GOT3 (cell line): ENCODE data around the gene RCBTB2.

Source experiments
- DNase-seq: peaks from one replicate; lab custom pipeline; 2025; ENCODE audit warnings: mixed read lengths; lab: John Stamatoyannopoulos, UW

The RCBTB2 gene

GRCh38 chr13:48563626-48564025 lies 30.7 kb upstream of the RCBTB2 start:
- DNase-seq: no peak

- no peak for DNase-seq
Observed at GRCh38 chr13:48562296-48563066, 29.6 kb upstream of the RCBTB2 start.

- DNase-seq: no peak
Observed at GRCh38 chr13:48561466-48562235, 28.8 kb upstream of the RCBTB2 start.

DNA sequence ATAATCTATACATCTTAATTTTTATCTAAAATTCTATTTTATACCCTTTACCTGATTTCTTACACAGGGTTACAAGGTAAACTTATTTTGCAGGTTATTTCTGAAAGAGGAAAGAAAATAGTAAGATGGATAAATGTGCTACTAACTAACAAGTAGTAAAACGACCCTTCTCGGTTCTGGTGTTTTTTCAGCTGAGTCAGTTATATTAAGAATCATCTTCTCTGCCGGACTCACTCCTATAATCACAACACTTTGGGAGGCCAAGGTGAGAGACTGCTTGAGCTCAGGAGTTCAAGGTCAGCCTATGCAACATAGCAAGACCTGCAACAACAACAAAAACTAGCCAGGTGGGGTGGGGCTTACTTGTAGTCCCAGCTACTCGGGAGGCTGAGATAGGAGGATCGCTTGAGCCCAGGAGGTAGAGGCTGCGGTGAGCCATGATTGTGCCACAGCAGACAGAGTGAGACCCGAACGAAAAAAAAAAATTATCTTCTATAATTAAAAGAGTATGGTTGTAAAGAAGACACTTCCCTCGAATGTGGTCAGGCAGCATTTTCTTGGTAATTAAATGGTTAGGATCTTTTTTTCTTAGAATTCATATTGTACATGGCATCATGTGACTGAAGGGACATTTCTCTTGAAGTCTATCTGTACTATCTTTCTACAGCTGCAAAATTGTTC lies 27.9 kb upstream of the RCBTB2 start:
- no peak for DNase-seq

GRCh38 chr13:48559638-48560320 lies 26.9 kb upstream of the RCBTB2 start:
- no peak for DNase-seq

DNA sequence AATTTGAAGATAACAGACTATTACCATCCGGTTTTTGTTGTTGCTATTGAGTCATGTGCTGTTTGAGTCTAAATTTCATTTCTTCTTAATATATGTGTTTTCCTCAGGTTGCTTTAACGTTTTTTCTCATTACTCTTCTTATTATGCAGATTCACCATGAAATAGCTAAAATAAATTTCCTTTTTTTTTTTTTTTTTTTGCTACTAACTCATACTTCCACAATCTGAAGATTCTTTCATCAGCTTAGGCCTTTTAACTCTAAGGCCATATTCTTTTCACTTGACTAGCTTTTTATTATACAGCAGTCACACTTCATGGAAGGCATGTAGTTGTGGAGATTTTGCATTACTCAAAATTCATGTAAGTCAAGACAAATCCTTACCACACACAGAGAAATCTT lies 23.9 kb upstream of the RCBTB2 start:
- DNase-seq: no peak

DNA sequence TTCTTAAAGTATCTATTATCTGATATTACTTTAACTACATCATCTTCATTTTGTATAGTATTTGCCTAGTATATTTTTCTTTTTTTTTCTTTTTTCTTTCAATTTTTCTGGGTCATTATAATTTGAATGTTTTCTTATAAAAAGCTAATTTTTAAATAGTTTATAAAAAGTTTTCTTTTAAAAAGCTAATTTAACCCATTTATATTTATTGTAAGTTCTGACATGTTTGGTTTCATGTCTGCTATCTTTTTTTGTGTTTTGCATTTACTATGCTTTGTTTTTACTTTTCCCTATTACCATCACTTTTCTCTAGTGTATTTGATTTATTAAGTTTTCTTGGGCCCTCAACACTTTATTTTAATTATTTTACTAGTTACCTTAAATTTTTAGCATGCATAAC lies 22.6 kb upstream of the RCBTB2 start:
- DNase-seq: no peak

DNA sequence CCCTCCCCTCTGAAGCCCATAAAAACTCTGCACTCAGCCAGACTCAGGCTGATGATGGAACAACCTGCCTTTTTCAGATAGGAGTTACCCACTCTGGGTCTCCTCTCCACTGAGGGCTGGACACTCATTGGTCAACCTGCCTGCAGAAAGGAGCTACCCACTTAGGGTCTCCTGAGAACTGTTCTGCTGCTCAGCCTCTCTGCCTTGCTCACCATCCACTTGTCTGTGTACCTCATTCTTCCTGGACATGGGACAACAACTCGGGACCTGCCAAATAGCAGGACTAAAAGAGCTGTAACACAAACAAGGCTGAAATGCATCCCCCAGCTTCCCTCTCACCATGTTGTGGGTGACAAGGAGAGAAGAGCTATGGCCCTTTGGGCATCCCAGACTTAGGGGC lies 18.4 kb upstream of the RCBTB2 start:
- DNase-seq: no peak

GRCh38 chr13:48549658-48550057 lies 16.8 kb upstream of the RCBTB2 start:
- DNase-seq: no peak

- DNase-seq: no peak
Observed at GRCh38 chr13:48547663-48548092, 14.8 kb upstream of the RCBTB2 start.

DNA sequence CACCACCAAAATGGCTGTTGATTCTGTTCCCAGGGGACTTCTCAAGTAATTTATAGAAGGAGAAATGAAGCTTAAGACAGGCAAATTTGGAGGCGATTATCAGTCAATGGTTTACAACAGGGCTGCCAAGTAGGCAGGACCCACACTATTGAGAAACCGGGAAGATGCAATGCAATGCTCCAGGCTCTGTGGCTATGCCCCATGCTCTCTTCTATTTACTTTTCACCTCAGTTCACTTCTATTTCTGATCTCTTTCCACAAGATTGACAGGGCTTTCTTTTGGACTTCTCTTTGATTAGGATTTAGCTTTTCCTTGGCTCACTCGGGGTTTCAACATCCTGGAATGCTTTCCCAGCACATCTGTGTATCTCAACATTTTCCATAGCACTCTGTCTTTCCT lies 12.7 kb upstream of the RCBTB2 start:
- no peak for DNase-seq

- DNase-seq: no peak
Observed at GRCh38 chr13:48542581-48543341, 9.9 kb upstream of the RCBTB2 start.

DNA sequence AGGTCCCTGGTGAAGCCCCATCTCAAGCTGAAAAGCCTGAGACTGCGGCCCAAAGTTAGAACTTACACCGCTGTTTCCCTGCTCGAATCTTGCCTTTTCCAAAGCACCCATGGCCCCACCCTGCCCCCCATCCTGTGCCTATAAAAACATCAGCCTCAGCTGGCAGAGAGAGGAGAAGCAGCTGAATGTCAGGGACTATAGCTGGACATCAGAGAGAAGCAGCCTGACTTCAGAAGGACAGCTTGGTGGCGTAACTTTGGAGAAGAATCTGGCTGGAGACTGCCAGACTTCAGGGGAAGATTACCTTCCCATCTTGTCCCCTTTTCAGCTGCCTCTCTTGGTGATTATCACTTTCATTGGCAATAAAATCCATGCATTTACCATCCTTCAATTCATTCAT lies 9.3 kb upstream of the RCBTB2 start:
- DNase-seq: no peak

DNA sequence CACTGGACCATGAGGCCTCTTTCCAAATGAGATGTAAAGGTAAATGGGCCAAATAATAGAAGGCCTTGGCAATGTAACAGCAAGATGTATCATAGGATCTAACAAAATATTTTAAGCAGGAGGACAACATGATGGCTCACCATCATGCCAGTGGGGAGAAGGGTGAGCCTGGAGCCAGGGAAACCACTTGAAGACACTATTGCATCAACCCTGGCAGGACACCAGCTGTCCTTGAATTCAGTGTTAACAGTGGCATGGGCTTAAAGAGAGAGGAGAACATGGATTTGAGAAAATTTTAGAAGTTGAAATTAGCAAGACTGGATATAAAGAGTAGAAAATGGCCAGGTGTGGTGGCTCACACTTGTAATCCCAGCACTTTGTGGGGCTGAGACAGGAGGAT lies 6.7 kb upstream of the RCBTB2 start:
- DNase-seq: no peak

GRCh38 chr13:48536621-48537250 lies 3.9 kb upstream of the RCBTB2 start:
- no peak for DNase-seq

DNA sequence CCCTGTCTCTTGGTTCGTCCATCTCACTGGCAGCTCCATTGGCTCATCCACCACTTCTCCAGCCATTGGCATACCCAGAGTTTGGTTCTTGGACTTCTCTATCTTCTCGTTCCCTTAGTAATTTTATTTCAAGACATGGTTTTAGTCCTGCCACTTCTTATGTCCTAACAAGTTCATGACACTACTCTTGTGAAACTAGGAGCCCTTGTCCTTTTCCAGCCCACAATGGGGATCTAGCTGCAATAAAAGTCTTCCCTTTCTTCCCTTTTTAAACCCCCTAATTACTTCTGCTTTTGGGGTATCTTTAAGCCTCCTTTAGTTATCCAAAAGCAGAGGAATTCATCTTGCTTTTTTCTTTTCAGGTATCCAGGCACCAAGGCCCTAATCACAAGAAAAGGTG lies 2.9 kb upstream of the RCBTB2 start:
- no peak for DNase-seq

DNA sequence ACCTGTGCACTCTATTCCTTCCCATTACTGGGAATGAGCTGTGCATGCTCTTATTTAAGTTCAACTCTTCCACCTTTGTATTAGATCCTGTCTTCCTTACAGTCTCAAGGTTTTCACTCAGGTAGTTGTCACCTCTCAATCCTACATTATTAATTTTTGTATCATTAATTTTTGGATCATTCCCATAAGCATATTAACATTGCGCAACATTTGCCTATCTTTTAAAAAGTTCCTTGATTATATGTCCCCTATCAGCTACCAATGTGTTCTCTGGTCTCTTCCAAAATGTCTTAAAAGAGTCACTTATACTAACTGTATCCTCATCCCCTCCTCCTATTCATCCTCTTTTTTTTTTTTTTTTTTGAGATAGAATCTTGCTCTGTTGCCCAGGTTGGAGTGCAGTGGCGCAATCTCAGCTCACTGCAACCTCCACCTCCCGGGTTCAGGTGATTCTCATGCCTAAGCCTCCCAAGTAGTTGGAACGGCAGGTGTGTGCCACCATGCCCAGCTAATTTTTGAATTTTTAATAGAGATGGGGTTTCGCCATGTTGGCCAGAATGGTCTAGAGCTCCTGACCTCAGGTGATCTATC lies 2.1 kb upstream of the RCBTB2 start:
- no peak for DNase-seq

DNA sequence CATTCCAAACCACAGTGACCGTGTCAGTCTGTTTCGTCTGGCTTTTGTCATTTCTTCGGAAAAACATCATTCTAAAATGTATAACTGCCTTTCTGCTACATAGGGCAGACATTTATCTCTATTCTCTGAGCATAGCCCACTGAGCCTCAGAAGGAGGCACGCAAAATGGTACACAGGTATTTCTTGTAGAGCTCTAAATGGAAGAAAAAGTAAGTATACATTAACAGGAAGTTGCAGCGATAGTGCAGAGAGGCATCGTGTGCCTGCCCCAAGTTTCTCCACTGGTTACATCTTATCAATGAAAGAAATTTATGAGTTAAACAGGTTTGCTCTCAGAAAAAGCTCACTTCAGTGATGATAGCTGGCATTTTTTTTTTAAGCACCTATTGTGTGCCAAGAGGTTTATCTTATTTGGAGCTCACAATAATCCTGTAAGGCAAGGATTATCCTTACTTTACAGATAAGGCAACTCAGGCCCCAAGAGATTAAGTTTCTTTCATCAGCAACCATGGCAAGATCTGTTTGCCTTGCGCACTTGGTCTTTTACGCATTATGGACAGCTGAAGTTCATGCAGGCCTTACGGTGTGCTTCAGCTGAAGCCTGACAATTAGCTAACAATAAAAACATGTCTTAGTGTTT lies 1.2 kb upstream of the RCBTB2 start:
- DNase-seq: no peak

DNA sequence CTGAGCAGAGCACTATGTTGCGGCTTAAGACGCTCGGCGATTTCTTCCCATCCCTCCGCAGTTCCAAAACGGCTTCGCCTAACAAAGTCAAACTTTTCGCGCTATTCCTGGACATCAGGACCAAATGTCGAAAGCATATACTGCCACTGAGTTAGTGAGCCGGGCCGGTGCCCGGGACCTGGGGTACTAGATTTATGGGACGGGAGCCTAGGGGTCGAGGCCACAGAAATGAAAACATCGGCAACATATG lies 699 bp downstream of the RCBTB2 start:
- DNase-seq: no peak

- no peak for DNase-seq
Observed at GRCh38 chr13:48531416-48532255, 1.2 kb downstream of the RCBTB2 start.
